T47D (cell line): Measurements from ENCODE around the gene DAZAP1.

Source experiments
- DNase-seq, 2 experiments: peaks; one replicate each; pipeline versions ENCODE4 v3.0.0 to v3.0.0-alpha.2; 2011 to 2012; ENCODE audit warnings: low read depth in 1 of 2, low spot score in 1 of 2
- JUND ChIP-seq: IDR thresholded peaks from 2 replicates; pipeline ENCODE4 v1.6.1; 2012; ENCODE audit warnings: low read depth
- in situ Hi-C: cut with HindIII; loops from 2 replicates; pipeline ENCODE4 v1.10.0; 2016; ENCODE audit warnings: low sequenced_read_pairs, low pct_unique_long_range_greater_than_20kb

DAZAP1 gene

DNA sequence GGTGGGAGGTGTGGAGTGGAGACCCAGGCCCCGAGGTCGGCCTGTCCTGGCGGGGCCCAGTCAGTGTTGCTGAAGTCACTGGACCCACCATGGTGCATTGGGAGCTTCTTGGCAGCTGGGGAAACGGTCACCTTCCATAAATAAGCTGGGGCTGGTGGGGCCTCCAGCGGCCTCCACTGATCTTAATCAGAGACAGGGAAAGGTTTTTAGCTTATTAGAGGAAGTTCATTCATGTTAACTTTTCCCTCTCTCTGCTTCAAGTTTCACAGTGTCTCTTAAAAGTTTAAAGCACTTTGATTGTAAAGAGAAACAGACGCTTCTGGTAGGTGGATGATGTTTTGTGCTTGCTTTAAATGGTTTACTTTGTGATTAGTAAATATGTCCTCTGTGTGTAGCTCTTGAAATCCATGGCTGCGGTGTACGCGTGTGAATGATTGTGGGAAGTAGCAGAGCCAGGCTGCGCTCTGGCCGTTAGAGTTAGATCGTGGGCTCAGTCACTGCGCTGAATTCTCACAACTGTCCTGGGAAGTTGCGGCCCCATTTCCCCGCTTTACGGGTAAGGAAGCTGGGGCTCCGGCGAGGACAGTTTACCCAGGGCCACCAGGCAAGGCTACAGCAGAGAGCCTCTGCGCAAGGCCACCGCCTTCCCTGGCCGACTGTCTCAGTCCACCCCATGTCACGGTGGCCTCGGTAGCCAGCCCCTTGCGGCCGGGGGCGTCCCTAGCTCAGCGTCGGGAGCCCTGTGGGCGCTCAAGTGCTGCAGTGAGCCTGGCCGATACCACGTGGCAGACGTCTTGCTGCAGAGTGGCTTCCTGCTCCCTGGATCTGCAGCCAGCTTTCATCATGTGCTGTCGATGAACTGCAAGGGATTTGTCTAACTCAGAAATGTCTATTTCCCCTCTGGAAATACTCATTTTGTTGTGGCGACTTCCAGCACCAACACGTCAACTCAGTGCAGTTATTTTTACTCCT, 40.2 kb upstream of the DAZAP1 start:
- DNase-seq: no peak
- in situ Hi-C loops: no loop called here
- no peak for TF ChIP-seq JUND

DNA sequence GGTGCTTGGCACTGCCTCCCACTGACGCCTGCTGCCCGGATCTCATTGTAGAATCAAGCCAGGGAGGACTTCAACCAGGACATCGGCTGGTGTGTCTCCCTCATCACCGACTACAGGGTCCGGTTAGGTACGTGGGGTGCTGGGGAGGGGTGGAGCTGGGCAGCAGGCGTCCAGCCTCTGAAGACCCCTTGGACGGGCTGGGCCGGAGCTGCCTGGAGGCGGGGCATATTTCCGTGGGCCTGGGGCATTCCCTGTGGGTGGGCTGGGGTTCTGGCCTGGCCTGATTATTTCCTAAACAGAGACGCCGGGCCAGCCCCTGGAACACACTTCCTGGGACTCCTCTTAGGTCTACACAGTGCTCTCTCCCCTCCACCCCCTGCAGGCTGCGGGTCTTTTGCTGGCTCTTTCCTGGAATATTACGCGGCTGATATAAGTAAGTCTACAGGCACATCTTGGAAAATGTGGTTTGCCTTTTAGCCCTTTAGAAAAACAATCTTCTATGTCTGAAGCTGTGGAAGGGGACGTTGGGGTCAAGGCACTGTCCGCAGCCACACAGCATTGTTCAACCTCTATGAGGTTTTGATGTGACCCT, 38.1 kb upstream of the DAZAP1 start:
- in situ Hi-C loops: no loop called here
- DNase-seq: no peak
- no peak for TF ChIP-seq JUND

- no peak for TF ChIP-seq JUND
- in situ Hi-C loops: no loop called here
- no peak for DNase-seq
Observed at GRCh38 chr19:1370579-1371361, 36.6 kb upstream of the DAZAP1 start.

GRCh38 chr19:1373042-1373533, 34.3 kb upstream of the DAZAP1 start:
- no peak for TF ChIP-seq JUND
- in situ Hi-C loops: no loop called here

GRCh38 chr19:1373534-1374249, 33.7 kb upstream of the DAZAP1 start:
- no peak for TF ChIP-seq JUND
- in situ Hi-C loops: no loop called here
- DNase-seq: no peak

More at GRCh38 chr19:1373042-1373533, 34.3 kb upstream of the DAZAP1 start:
- no peak for DNase-seq

DNA sequence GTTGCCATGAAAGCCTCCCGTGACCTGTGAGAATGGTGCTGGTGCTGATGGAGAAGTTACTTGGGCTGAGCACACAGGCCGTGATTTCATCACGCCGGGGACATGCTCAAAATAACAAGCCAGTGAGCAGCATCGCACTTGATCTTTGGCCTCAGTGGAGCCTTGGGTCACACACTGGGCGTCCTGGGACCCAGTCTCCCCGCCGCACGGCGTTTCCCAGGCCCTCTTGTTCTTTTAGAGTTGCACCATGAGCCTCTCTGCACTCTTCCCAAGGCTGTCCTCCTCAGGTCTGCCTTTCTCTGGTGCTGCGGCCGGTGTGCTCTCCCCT, 33.2 kb upstream of the DAZAP1 start:
- in situ Hi-C loops: no loop called here
- no peak for DNase-seq
- no peak for TF ChIP-seq JUND

DNA sequence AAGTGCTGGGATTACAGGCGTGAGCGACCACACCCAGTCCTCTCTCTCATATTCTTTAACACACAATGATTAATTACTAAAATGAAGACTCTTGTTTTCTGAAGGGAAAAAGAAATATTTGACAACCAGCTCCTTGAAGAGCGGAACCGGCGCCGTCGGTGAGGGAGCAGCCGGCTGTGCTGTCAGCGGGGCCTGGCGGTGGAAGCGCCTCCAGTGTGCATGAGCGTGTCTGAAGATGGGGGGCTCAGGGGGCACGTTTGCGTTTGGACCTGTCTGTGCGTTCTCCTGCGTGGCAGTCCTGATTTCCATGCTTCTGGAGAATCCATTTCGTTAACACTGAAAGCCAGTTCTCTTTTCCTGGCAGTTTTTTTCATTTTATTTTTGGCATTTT, 31.0 kb upstream of the DAZAP1 start:
- in situ Hi-C loops: no loop called here
- no peak for TF ChIP-seq JUND
- DNase-seq: no peak

DNA sequence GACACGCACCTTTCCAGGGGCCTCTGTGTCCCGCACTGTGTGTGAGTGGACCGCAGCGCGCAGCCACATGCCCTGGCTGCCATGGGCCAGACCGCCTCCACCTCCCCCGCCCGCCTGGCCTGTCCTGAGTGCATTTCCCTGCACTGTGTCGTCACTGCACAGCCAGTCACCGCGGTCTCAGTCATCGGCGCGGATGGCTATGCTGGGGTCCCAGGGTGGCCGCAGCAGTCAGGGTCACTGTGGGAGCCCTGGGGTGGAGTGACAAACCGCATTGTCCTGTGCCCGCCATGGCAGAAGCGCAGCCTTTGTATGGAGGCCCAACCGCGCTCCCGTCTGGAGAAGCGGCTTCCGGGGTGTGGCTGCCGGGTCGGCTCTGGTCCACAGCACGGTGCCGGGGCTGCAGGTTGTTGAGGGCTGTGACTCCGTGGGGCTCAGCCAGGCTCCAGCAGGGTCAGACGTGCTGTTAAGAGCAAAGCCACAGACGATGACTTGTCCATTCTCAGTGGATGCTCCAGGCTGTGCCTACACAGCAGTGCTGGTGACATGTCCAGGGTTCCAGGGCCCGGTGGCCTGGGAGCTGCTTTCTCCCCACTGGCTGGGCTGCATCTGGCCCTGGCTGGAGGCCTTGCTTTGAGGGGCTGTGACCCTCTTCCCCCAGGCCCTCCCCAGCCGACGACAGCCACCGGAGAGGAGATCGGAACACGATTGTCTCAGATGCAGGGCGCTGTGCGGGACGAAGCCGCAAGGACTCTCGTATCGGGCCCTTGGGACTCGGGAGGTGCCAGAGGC, 30.0 kb upstream of the DAZAP1 start:
- no peak for DNase-seq
- no peak for TF ChIP-seq JUND
- in situ Hi-C loops: no loop called here

- no peak for DNase-seq
- in situ Hi-C loops: no loop called here
Observed at GRCh38 chr19:1377965-1378785, 29.2 kb upstream of the DAZAP1 start.

GRCh38 chr19:1379126-1379905, 28.1 kb upstream of the DAZAP1 start:
- DNase-seq: no peak
- TF ChIP-seq JUND: no peak
- in situ Hi-C loops: no loop called here

More at GRCh38 chr19:1377965-1378785, 29.2 kb upstream of the DAZAP1 start:
- TF ChIP-seq JUND: no peak
